CD4-positive, alpha-beta T cell (primary cell): ENCODE measurements around the gene TRAF6. TPM values are rescaled to one million over a fixed set of nuclear protein-coding genes. Genes with fewer than 3 reads are reported as not detected.
"Not testable (repeated sequence)": the region's sequence is repeated elsewhere in the genome, so short reads cannot be mapped to it uniquely, and the experiment has no call there.

Source experiments
- ATAC-seq: fragments of 200-7000 bp; cut with Tn5 transposase; one replicate; pipeline ENCODE4 v1.10.0; 2022; ENCODE audit warnings: mild to moderate bottlenecking; ENCODE audit not compliant: poor library complexity
- CTCF ChIA-PET: fragments of 350-600 bp; sonication (Branson Sonifier 250); formaldehyde crosslinking; loops from one replicate; lab custom pipeline; 2021; ENCODE audit warnings: antibody characterized with exemption, inconsistent platforms; lab: Charles Lee
- POLR2A ChIA-PET: fragments of 350-600 bp; sonication (Branson Sonifier 250); formaldehyde crosslinking; loops from one replicate; lab custom pipeline; 2021; ENCODE audit warnings: antibody characterized with exemption, inconsistent platforms; lab: Charles Lee
- DNase-seq, 14 experiments: peaks; one replicate each; pipeline ENCODE4 v3.0.0-alpha.2; 2013 to 2020; ENCODE audit warnings: mixed read lengths in 2 of 14
- H3K27ac ChIP-seq, 2 donors: one replicate each; pipeline versions ENCODE4 v1.5.1 to v1.7.0; 2013; ENCODE audit warnings: low read length in 2 of 2, low read depth in 1 of 2, mild to moderate bottlenecking in 1 of 2
- H3K27me3 ChIP-seq, 2 experiments: 1 replicate in 1 of 2; 2 replicates in 1 of 2; pipeline versions ENCODE4 v1.6.1 to v1.7.0; 2013; ENCODE audit warnings: low read length in 2 of 2, control low read depth in 1 of 2, mild to moderate bottlenecking in 1 of 2, moderate library complexity in 1 of 2; ENCODE audit not compliant: insufficient read depth in 2 of 2, control insufficient read depth in 1 of 2
- H3K36me3 ChIP-seq: one replicate; pipeline ENCODE4 v1.6.1; 2013; ENCODE audit warnings: low read length, control low read depth; ENCODE audit not compliant: insufficient read depth
- H3K4me1 ChIP-seq: one replicate; pipeline ENCODE4 v1.6.1; 2013; ENCODE audit warnings: low read length, control low read depth; ENCODE audit not compliant: insufficient read depth
- H3K4me3 ChIP-seq: one replicate; pipeline ENCODE4 v1.5.1; 2013; ENCODE audit warnings: mild to moderate bottlenecking, low read length, moderate library complexity
- H3K9me3 ChIP-seq, 2 experiments: 1 replicate in 1 of 2; 2 replicates in 1 of 2; pipeline versions ENCODE4 v1.6.1 to v1.7.0; 2013; ENCODE audit warnings: low read length in 2 of 2, mild to moderate bottlenecking in 2 of 2, control low read depth in 1 of 2, moderate library complexity in 1 of 2; ENCODE audit not compliant: control insufficient read depth in 1 of 2, insufficient read depth in 1 of 2
- H3K27ac Mint-ChIP-seq: one replicate; pipeline ENCODE4 v1.8.0; 2020; ENCODE audit warnings: mixed read lengths
- H3K27me3 Mint-ChIP-seq: one replicate; pipeline ENCODE4 v1.8.0; 2021; ENCODE audit warnings: mixed read lengths
- H3K36me3 Mint-ChIP-seq: one replicate; pipeline ENCODE4 v1.8.0; 2021; ENCODE audit warnings: low read depth, mixed read lengths
- H3K4me1 Mint-ChIP-seq: one replicate; pipeline ENCODE4 v1.8.0; 2021; ENCODE audit warnings: low read depth, mixed read lengths
- H3K4me3 Mint-ChIP-seq: one replicate; pipeline ENCODE4 v1.8.0; 2020; ENCODE audit warnings: mild to moderate bottlenecking, mixed read lengths
- H3K9me3 Mint-ChIP-seq: one replicate; pipeline ENCODE4 v1.8.0; 2020; ENCODE audit warnings: mixed read lengths
- CTCF ChIP-seq: fragments of 200-600 bp; IDR thresholded peaks from one replicate; pipeline ENCODE4 v1.8.0; 2022; ENCODE audit warnings: antibody characterized with exemption, mild to moderate bottlenecking
- intact Hi-C, 2 experiments: fragments of 100-400 bp; cut with DNase I in 1 of 2; cut with micrococcal nuclease in 1 of 2; formaldehyde crosslinking; loops; one replicate each; pipeline versions ENCODE4 v1.15.1 to v1.9.0; 2023 to 2025; cut with DNase I, micrococcal nuclease
- total RNA-seq, 174 experiments: library from RNA in 2 of 174; stranded (reverse) in 2 of 174; gene quantifications; one replicate each; pipeline ENCODE4 v1.2.3 and lab custom pipeline; 2021 to 2026

The TRAF6 gene
- total RNA-seq, 2 experiments from 2014 or later = 27.9 to 29.0 TPM

- intact Hi-C loops = no loop called here
- TF ChIP-seq CTCF = no peak
- POLR2A ChIA-PET = no interaction called here
- peaks cover 2% of the 10 kb centered on the region for H3K9me3 Mint-ChIP-seq
- CTCF ChIA-PET = no interaction called here
- Histone ChIP-seq H3K9me3 (no peaks in the 10 kb centered on the region), H3K27ac (no peak overlapping the region), H3K27me3 (no peaks in the 10 kb centered on the region), H3K4me3 (no peak overlapping the region), H3K4me1 (peaks cover 4% of the 10 kb centered on the region), H3K36me3 (no peaks in the 10 kb centered on the region)
- no peak for ATAC-seq
- no peak overlapping the region for H3K4me3 Mint-ChIP-seq
- H3K27ac Mint-ChIP-seq = no peak overlapping the region
- no peak for DNase-seq
- no peaks in the 10 kb centered on the region for H3K36me3 Mint-ChIP-seq
- peaks cover 10% of the 10 kb centered on the region for H3K4me1 Mint-ChIP-seq
- H3K27me3 Mint-ChIP-seq = peaks cover 4% of the 10 kb centered on the region
Measured at GRCh38 chr11:36557991-36558390, 47.9 kb upstream of the TRAF6 start.

GRCh38 chr11:36557390-36557789, 47.3 kb upstream of the TRAF6 start:
- H3K4me3 Mint-ChIP-seq, H3K4me1 ChIP-seq, POLR2A ChIA-PET, H3K36me3 ChIP-seq, DNase-seq, intact Hi-C loops, H3K27me3 Mint-ChIP-seq, H3K27ac Mint-ChIP-seq, H3K27ac ChIP-seq, H3K27me3 ChIP-seq, H3K9me3 ChIP-seq, H3K36me3 Mint-ChIP-seq, H3K4me3 ChIP-seq, H3K9me3 Mint-ChIP-seq, ATAC-seq, CTCF ChIA-PET, H3K4me1 Mint-ChIP-seq: not testable (repeated sequence)

- no peaks in the 10 kb centered on the region for H3K27me3 ChIP-seq
- no peaks in the 10 kb centered on the region for H3K9me3 Mint-ChIP-seq
Measured at GRCh38 chr11:36550385-36551115, 40.5 kb upstream of the TRAF6 start.

More at GRCh38 chr11:36550385-36551115, 40.5 kb upstream of the TRAF6 start:
- CTCF ChIA-PET = no interaction called here
- POLR2A ChIA-PET = no interaction called here
- H3K36me3 ChIP-seq = no peaks in the 10 kb centered on the region
- peaks cover 3% of the 10 kb centered on the region for H3K4me1 ChIP-seq
- H3K9me3 ChIP-seq = no peaks in the 10 kb centered on the region
- intact Hi-C loops = no loop called here
- no peak overlapping the region for H3K27ac ChIP-seq
- H3K4me1 Mint-ChIP-seq = no peaks in the 10 kb centered on the region
- no peak overlapping the region for H3K4me3 Mint-ChIP-seq
- DNase-seq (peak in 1 of 14 experiments; percentile 13), ATAC-seq (no peak)
- no peaks in the 10 kb centered on the region for H3K36me3 Mint-ChIP-seq
- H3K27me3 Mint-ChIP-seq = peaks cover 10% of the 10 kb centered on the region
- no peak overlapping the region for H3K4me3 ChIP-seq
- no peak overlapping the region for H3K27ac Mint-ChIP-seq
- TF ChIP-seq CTCF = no peak
